T-helper 2 cell (primary cell): ENCODE results near the gene PDE4D.

Source experiments
- DNase-seq, 5 experiments: peaks; one replicate each; pipeline versions ENCODE4 v3.0.0 to v3.0.0-alpha.2; 2012 to 2022

Gene PDE4D

GRCh38 chr5:59648949-59649921, 244.3 kb downstream of the PDE4D start:
- DNase-seq: no peak

DNA sequence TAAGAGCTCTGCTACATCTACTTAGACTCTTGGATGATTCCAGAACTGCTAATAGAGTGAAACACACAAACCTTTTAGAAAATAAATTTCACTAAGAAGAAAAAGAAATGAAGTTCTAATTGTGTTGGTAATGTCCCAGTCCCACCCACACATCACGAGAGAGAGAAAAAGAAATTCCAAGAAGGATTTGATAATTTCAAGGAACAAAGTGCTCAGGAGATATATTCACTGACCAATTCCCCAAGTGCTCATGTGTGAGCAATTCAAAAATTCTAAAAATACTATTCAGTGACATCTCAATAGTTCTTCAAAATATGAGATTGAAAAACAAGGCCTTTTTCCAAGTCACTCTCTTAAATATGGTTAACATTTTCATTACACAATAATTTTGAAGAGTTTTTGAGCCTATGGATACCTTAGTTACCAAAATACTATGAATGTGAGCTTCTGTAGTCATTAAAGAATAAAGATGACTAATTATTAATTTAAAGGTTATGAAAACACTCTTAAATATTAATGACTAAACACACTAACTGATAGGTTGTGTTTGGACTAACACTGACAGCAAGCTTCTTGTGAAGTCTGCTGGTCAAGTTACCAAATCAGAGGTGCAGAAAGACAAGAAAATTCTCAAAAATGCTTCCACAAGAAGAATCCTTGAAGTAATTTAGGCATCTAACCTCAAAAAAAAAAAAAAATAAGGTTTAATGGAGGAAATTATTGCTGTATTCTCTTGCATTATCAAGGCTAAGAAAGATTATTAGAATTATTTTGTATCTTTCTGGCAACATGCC, 245.3 kb downstream of the PDE4D start:
- no peak for DNase-seq

GRCh38 chr5:59645380-59645779, 248.1 kb downstream of the PDE4D start:
- DNase-seq: no peak

GRCh38 chr5:59640411-59640810, 253.1 kb downstream of the PDE4D start:
- DNase-seq: no peak

- DNase-seq: no peak
Measured at GRCh38 chr5:59637884-59638580, 255.5 kb downstream of the PDE4D start.

- no peak for DNase-seq
Measured at GRCh38 chr5:59629561-59629960, 264.0 kb downstream of the PDE4D start.

- no peak for DNase-seq
Measured at GRCh38 chr5:59628062-59628828, 265.3 kb downstream of the PDE4D start.

DNA sequence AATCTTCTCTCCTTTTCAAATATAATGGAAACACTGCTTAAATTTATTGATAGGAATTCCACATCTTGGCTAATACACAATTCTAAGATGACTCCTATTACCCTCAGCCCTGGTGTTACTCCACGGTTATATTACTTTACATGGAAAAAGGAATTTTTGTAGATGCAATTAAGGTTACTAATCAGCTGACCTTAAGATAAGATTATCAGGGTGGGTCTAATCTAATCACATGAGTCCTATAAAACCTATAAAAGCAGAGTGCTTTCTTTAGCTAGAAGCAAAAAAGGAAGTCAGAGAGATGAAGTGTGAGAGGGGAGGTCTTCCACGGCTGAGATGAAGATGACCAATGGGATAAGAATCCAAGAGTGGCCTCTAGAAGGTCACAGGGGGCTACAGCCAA, 268.6 kb downstream of the PDE4D start:
- no peak for DNase-seq

DNA sequence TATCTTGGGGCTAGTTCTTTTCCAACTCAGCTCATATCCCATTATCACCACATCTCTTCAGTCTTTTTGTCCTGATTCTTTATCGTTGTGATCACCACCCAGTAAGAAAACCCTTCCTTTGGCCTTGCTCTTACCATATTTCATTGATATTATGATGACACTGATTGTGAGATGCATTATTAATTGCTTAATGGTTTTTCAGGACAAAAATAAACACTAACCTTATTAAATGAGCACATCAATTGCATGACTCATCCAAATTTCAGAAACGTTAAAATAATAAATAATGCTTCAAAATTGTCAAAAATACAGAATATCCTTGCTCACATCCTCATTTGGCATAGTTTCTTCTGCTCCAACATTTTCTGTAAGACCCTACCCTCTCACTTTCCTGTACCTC, 270.7 kb downstream of the PDE4D start:
- DNase-seq: no peak

DNA sequence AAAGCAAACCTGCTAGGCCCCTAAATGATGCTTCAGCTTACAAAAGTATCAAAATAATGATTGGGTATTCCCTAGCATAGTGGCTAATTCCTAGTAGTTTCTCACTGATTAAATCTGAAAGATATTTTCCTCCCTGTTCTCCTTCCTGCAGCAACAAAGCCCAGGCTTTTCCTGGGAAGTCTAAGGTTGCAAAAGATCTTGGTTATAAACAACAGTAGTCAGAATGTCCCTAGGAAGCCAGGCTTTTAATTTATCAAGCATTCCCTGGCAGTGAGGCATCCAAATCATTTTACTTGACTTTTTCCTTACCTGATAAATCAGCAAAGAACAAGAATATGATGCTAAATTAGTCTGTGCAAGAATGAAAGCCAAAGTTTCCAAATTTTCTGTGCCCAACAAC, 272.0 kb downstream of the PDE4D start:
- DNase-seq: no peak

- DNase-seq: no peak
Measured at GRCh38 chr5:59620535-59621212, 272.9 kb downstream of the PDE4D start.

- DNase-seq: no peak
Measured at GRCh38 chr5:59618644-59619043, 274.9 kb downstream of the PDE4D start.

GRCh38 chr5:59617186-59617771, 276.2 kb downstream of the PDE4D start:
- DNase-seq: no peak

- no peak for DNase-seq
Measured at GRCh38 chr5:59616413-59616812, 277.1 kb downstream of the PDE4D start.

- no peak for DNase-seq
Measured at GRCh38 chr5:59615272-59615671, 278.3 kb downstream of the PDE4D start.

DNA sequence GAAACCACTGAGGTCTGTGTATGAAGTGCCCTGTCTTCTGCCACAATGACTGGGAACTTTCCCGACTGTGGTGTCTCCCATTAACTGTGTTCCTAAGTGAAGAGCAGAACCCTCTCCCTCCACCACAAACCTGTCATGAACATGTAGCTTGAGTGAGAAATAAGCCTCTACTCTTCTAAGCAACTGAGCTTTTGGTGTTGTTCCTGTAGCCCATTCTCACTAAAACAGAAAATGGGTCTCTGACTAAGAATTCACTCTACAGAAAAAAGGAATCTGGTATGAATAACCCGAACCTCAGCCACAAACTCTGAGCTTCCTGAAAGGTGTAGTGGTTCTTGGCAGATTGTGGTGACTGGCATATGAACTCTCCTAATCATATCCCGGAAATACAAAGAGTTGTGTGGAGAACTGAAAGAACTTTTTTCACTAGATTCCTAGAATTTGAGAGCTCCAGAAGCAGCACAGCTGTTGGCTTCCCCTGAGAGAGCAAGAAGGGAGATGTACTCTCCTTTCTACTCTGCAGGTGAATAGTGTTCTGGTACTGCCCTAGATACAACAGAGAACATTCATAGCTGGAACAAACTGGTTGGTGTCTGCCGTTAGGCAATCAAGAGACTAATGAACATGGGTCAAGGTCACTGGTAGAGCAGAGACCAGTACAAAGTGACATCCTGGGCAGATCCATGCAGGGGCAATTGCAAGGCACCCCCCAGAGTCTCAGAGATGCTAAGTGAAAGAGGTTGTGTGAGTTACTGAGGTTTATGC, 283.8 kb downstream of the PDE4D start:
- DNase-seq: no peak

- peak in 1 of 5 experiments; percentile 19 for DNase-seq
Measured at GRCh38 chr5:59608745-59609144, 284.8 kb downstream of the PDE4D start.

GRCh38 chr5:59607138-59607765, 286.3 kb downstream of the PDE4D start:
- DNase-seq: no peak

GRCh38 chr5:59605915-59606314, 287.6 kb downstream of the PDE4D start:
- DNase-seq: no peak

DNA sequence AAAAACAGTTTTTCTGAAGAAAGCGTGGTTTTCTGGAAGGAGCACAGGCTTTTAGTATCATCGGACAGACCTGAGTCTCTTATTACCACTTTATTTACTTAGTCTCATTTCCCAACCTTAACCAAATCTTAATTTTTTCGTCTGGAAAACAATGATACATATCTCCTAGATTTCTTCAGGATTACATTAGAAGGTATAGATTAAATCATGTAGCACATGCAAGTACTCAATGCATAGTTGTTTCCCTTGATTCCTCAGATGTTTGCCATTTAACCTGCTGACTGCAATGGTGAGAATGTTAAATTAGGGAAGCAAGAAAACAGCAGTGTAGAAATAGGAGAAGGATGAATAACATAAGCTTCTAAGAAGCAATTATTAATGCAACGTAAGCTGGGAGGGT, 289.4 kb downstream of the PDE4D start:
- no peak for DNase-seq
